ENCODE data around the gene NSL1.

Gene NSL1

DNA sequence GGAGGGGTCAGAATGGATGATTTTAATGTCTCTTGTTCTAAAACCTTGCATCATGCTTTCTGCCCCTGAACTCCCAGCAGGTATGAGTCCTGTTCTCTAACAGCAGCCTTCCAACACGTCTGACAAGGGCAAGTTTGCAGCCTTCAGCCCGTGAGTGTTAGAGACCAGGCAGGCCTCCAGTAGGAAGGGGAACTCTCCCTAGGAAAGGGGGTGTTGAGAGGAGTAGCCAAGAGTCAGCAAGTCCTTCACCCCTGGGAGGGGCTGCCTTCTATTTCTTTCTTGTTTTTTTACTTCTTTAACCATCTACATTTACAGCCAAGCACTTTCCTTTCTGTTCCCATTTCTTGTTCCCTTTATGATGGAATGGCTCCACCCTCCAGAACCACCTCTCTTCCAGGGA is 106.1 kb downstream of the NSL1 start:
- DNase-seq (ENCODE audit: low read depth in 2 of 2): no peak

DNA sequence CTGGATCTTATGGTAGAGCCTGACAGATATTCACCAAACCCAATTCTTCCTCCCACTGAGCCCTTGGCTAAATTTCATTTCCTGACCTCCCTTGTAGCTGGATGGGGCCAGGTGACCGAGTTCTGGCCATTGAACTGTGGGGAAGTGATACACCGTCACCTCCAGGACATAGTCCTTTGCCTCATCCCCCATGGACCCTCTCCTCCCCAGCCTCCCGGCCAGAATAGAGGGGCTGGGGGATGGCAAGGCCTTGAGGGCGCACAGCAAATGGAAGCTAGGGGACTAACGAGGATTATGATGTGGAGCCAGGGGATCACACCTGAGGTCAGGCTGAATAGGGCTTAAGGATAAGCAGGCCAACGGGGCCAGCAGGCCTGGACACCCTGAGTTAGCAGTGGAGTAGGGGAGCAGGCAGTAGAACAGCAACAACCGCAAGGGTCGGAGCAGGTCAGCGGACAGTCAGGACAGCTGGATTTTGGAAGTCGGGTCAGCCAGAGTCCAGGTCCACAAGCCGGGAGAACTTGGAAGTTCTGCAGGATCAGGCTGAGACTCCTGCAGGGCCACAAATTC is 107.0 kb downstream of the NSL1 start:
- DNase-seq (ENCODE audit: low read depth in 2 of 2): no peak

GRCh38 chr1:212684076-212684475 is 107.5 kb downstream of the NSL1 start:
- no peak for DNase-seq (ENCODE audit: low read depth in 2 of 2)

GRCh38 chr1:212683357-212683722 is 108.2 kb downstream of the NSL1 start:
- no peak for DNase-seq (ENCODE audit: low read depth in 2 of 2)

- DNase-seq (ENCODE audit: low read depth in 2 of 2): no peak
Observed at GRCh38 chr1:212680680-212681389, 110.7 kb downstream of the NSL1 start.

DNA sequence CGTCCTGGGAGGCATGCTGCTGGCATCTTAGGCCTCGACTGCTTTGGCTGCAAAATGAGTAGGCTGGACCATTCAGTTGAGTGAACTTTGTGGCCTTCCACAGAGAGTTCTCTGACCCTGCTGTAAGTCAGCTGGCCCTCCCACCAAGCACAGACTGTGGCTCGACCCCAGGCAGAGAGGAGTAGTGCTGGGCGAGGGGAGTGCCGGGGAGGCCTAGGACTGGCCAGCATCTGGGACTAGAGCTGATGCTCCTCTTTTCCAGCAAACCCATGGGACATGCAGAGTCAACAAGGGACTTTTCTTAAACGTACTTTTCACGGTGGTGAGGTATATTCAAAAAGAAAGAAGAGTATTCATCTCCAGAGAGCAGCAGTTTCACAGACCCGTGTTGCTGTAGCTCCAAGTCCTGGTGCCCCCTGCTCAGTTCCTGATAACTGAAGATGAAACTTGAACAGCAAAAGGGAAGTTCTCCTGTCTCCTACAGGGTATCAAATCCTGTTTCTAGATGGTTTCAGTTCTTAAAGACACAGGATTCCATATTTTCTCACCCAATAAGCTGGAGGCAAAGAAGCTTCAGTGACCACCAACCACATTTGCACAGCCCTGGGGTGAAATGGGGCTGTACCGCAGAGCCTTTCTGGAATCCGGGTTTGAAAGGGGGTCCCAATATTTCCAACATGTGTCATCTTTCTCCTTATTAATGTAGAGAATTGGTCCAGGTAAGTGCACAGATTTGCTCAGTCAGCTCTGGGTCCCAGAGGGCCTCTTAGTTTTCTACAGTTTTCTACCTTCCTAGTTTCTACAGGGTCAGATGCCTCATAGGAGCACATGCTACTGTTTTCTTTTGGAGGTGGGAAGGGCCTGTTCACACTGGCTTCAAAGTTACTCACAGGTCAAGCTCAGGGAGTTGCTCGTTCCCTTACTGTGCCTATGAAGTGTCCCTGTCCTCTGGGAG is 112.8 kb downstream of the NSL1 start:
- DNase-seq (ENCODE audit: low read depth in 2 of 2): no peak

DNA sequence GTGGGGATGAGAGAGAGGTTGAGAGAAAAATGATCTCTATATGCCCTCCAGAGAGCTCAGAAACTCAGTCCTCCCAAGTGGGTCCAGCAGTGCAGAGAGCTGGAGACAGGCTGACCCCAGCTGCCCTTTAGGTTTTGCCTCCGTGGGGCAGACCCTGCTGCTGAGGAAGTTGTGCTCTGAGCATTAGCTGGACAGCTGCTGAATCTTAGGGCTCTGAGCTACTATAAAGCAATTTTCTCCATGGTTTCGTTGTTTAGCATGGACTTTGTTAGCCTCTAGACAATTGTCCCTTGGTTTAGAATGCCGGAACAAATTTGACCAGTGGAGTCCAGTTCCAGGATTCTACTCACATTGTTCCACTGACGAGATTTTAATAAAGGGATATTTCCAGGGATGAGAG is 114.0 kb downstream of the NSL1 start:
- no peak for DNase-seq (ENCODE audit: low read depth in 2 of 2)

DNA sequence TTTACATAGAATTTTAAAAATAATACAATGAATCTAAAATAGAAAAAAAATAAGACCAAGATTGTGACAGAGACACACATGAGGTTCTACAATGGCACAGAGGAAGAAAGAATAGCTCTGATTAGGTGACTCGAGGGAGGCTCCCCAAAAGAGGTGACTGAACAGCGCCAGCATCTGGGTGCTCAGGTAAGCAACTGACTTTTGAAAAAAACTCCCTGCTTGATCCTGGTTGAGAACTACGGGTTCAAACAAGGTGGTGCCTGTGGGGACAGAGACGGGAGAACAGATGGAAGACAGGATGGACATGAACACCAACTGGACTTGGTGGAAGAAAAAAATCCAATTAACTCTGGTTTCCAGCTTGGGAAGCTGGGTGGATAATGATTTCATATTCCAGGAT is 114.4 kb downstream of the NSL1 start:
- DNase-seq (ENCODE audit: low read depth in 2 of 2): no peak
